ENCODE measurements around the gene NPAS3. TPM values are rescaled to one million over a fixed set of nuclear protein-coding genes. Genes with fewer than 3 reads are reported as not detected.
A peak's percentile ranks its signal among the peaks of the same experiment; 100 is the strongest.

The NPAS3 gene
- total RNA-seq, 3 donors from 2014 or later, result 0.96 to 4.0 (median 2.0) TPM

DNA sequence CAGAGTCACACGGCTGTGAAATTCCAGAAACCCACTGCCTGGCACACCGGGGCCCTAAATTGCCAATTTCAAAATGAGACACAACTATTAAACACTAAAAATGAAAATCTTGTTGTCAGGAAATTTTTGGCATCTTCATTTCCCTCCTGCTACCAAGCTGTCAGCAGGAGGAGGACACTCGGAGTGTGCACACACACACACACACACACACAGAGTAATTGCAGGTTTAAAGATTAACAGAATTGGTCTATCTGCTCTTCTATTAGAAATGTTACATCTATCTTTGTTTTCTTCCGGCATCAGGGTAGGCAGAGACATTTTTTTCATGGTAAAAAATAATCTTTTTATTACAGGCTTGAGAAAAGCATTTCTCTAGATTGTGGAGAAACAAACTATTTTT lies 698.0 kb downstream of the NPAS3 start:
- Histone ChIP-seq H3K27me3 (no peaks in the 10 kb centered on the region), H3K4me1 (no peaks in the 10 kb centered on the region), H3K4me3 (no peak overlapping the region), H3K9me3 (no peaks in the 10 kb centered on the region), H3K27ac (no peak overlapping the region), H3K36me3 (no peaks in the 10 kb centered on the region)
- no peak for TF ChIP-seq POLR2A (IDR thresholded peaks at IDR 0.05)
- no peak for TF ChIP-seq POLR2AphosphoS5 (IDR thresholded peaks at IDR 0.05)
- TF ChIP-seq, protein P1, sequence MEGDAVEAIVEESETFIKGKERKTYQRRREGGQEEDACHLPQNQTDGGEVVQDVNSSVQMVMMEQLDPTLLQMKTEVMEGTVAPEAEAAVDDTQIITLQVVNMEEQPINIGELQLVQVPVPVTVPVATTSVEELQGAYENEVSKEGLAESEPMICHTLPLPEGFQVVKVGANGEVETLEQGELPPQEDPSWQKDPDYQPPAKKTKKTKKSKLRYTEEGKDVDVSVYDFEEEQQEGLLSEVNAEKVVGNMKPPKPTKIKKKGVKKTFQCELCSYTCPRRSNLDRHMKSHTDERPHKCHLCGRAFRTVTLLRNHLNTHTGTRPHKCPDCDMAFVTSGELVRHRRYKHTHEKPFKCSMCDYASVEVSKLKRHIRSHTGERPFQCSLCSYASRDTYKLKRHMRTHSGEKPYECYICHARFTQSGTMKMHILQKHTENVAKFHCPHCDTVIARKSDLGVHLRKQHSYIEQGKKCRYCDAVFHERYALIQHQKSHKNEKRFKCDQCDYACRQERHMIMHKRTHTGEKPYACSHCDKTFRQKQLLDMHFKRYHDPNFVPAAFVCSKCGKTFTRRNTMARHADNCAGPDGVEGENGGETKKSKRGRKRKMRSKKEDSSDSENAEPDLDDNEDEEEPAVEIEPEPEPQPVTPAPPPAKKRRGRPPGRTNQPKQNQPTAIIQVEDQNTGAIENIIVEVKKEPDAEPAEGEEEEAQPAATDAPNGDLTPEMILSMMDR (IDR thresholded peaks at IDR 0.05), result no peak
- DNase-seq (ENCODE audit: low spot score in 2 of 2), result no peak
- intact Hi-C loops (cut with DNase I; ENCODE audit: low total_unique reads), result no loop called here

DNA sequence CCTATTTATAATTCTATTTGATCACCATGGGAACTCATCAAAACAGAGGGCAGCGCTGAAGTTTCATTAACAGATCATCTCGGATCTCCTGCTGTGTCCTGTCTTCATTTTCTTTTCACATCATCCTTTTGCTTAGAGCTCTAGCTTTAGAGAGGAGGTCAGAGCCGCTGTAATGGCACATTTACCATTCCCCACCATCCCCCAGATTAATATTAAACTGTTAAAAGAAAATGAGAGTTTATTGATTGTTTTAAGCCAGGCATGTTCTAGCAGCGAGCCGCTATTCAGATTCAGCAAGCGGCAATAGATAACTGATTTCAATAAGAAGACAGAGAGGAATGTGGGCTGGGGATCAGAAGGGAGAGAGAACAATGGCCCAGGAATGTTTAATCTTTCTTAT lies 703.4 kb downstream of the NPAS3 start:
- TF ChIP-seq, protein P1 (IDR thresholded peaks at IDR 0.05), result no peak
- TF ChIP-seq POLR2A (IDR thresholded peaks at IDR 0.05) (no peak), POLR2AphosphoS5 (IDR thresholded peaks at IDR 0.05) (no peak)
- H3K27ac ChIP-seq, result no peak overlapping the region
- intact Hi-C loops (cut with DNase I; ENCODE audit: low total_unique reads), result no loop called here
- no peaks in the 10 kb centered on the region for H3K9me3 ChIP-seq
- no peak for DNase-seq (ENCODE audit: low spot score in 2 of 2)
- peak overlapping the region in 2 of 3 donors; percentile 9 to 18 for H3K4me3 ChIP-seq
- H3K4me1 ChIP-seq, result no peaks in the 10 kb centered on the region
- H3K27me3 ChIP-seq, result no peaks in the 10 kb centered on the region
- no peaks in the 10 kb centered on the region for H3K36me3 ChIP-seq

DNA sequence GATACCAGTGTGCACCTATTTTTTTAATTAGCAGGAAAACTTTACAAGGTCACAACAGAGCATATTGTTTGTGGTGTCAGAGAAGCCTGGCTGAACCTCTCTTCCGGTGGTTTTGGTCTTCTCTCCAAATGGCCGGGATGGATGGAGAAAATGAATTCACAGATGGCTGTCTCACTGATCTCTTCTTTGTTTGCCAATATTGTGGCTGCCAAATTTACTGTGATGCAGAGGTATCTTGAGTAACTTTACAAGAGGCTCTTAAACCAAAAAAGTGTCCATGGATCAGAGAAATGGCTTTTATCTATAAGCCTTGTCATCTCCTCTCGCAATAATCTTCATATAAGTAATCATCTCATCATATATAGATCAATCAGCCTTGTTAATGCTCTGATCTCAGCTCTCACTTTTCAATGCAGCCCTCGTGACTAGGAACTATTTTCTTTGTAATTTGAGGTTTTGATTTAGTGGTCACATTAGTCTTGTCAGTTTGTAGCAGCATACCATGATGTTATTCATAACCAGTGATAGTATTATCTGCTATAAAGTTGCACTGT lies 704.1 kb downstream of the NPAS3 start:
- TF ChIP-seq POLR2AphosphoS5 (IDR thresholded peaks at IDR 0.05), result no peak
- no peak for TF ChIP-seq POLR2A (IDR thresholded peaks at IDR 0.05)
- TF ChIP-seq, protein P1 (IDR thresholded peaks at IDR 0.05), result no peak
- DNase-seq (ENCODE audit: low spot score in 2 of 2), result no peak
- Histone ChIP-seq H3K9me3 (no peaks in the 10 kb centered on the region), H3K4me3 (no peak overlapping the region), H3K4me1 (no peaks in the 10 kb centered on the region), H3K27me3 (no peaks in the 10 kb centered on the region), H3K36me3 (no peaks in the 10 kb centered on the region), H3K27ac (no peak overlapping the region)
- intact Hi-C loops (cut with DNase I; ENCODE audit: low total_unique reads), result no loop called here

DNA sequence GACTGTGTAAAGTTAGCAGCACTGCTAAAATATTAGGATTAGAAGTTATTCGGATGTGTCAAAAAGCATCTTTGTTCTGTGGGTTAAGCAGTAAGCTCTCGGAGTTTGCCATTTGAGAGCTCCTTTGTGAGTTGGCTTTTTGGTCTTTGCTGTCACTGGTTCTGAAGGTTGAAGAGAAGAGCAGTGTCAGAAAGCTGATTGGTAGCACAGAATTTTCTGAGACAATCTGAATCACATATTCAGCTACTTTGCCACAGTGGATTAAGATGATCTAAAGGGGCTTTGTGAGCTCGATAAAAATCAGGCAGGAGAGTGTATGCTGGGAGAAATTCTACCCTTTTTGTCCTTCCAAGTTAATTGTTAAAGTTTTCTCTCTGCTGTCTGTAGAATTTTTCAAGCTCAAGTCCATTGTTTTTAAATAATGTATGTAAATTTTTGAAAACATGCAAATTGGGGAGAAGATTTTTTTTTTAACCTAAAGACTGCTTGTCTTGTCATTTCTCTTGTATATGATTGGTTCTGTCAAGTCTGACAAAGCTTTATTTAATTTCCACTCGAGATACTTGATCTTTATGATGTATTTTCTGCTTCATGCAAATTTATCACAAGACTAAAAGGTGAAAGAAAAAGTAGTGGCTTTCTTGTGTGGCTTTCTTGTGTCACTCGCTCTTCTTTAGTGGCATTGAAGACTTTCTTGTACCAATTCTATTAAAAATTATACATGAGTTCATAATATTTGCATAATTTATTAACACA lies 704.9 kb downstream of the NPAS3 start:
- no peak overlapping the region for H3K27ac ChIP-seq
- no peak for DNase-seq (ENCODE audit: low spot score in 2 of 2)
- H3K36me3 ChIP-seq, result no peaks in the 10 kb centered on the region
- H3K4me1 ChIP-seq, result no peaks in the 10 kb centered on the region
- H3K4me3 ChIP-seq, result no peak overlapping the region
- no peaks in the 10 kb centered on the region for H3K9me3 ChIP-seq
- H3K27me3 ChIP-seq, result no peaks in the 10 kb centered on the region
- intact Hi-C loops (cut with DNase I; ENCODE audit: low total_unique reads), result no loop called here
- TF ChIP-seq, protein P1 (IDR thresholded peaks at IDR 0.05), result no peak
- TF ChIP-seq POLR2A (IDR thresholded peaks at IDR 0.05) (no peak), POLR2AphosphoS5 (IDR thresholded peaks at IDR 0.05) (no peak)

DNA sequence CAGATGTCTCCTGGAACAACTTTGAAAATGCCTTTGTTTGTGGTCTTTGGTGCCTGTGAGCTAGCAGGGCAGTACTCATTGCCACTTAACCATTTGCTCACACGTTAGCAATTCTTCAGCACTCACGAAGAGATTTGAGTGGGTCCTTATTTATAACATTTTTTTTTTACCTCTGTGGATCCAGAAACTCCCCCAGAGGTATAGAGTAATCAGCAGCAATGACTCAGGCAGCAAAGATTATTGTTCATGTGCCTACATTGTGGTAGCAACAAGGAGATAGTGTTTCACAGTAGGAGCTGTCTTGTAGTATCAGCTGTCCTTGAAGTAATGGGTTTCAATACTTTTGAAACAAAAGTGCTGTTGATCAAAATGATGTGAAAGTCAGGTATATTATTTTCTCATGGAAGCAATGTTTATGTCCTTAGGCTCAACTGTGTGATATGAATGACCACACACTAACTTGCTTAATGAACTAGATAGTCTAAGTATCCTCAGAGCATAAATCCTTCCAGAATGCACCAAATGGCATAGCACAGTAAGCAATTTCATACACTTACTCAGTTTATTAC lies 708.1 kb downstream of the NPAS3 start:
- H3K4me3 ChIP-seq, result no peak overlapping the region
- H3K9me3 ChIP-seq, result no peaks in the 10 kb centered on the region
- TF ChIP-seq, protein P1 (IDR thresholded peaks at IDR 0.05), result no peak
- TF ChIP-seq POLR2AphosphoS5 (IDR thresholded peaks at IDR 0.05) (no peak), POLR2A (IDR thresholded peaks at IDR 0.05) (no peak)
- H3K36me3 ChIP-seq, result no peaks in the 10 kb centered on the region
- H3K27ac ChIP-seq, result no peak overlapping the region
- H3K4me1 ChIP-seq, result no peaks in the 10 kb centered on the region
- no peak for DNase-seq (ENCODE audit: low spot score in 2 of 2)
- intact Hi-C loops (cut with DNase I; ENCODE audit: low total_unique reads), result no loop called here
- H3K27me3 ChIP-seq, result no peaks in the 10 kb centered on the region

All from breast epithelium (tissue), 4 donors.